ENCODE data around the gene OGDH.

DNA sequence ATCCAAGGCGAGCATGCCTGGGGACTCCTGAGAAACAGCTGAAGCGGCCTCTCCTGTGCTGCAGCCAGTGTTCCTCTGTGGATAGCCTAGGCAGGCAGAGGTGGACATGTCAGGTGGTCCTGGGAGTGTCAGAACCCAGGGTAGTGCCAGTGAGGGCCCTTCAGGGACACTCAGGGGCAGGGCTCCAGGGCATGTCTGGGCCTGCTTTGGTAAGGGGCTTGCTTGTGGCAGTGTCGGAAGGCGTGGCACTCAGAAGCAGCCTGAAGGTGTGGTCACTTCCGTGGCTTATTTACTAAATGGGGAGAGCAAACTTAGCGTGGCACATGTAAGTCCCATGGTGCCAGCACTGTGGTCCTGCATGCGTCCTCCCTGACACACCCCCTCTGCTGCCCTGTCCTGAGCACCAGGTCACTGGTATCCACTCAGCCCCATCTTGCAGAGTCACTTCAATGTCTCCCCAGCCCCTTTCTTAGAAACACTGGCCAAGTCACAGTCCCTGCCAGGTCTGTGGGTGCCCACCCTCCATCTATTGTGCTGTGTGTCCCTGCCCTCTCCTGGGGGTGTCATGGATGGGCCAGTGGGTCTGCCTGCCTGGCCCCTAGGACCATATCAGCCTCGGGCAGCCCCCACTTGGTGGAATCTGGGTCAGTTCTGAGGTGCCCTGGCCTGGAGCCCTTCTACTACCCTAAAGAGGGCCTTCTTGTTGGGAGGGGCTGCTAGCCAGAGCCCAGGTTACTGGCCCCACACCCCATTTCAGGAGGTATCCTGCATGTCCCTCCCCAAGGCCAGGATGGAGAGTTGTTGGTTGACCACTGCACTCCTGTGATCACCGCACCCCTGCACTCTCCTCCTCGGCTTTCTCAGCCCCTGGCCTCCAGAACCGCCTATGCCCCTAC, 148.6 kb downstream of the OGDH start:
- TF ChIP-seq, protein P1, sequence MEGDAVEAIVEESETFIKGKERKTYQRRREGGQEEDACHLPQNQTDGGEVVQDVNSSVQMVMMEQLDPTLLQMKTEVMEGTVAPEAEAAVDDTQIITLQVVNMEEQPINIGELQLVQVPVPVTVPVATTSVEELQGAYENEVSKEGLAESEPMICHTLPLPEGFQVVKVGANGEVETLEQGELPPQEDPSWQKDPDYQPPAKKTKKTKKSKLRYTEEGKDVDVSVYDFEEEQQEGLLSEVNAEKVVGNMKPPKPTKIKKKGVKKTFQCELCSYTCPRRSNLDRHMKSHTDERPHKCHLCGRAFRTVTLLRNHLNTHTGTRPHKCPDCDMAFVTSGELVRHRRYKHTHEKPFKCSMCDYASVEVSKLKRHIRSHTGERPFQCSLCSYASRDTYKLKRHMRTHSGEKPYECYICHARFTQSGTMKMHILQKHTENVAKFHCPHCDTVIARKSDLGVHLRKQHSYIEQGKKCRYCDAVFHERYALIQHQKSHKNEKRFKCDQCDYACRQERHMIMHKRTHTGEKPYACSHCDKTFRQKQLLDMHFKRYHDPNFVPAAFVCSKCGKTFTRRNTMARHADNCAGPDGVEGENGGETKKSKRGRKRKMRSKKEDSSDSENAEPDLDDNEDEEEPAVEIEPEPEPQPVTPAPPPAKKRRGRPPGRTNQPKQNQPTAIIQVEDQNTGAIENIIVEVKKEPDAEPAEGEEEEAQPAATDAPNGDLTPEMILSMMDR (IDR thresholded peaks at IDR 0.05; ENCODE audit: low read depth, low read length, poor library complexity, severe bottlenecking): no peak
- no peak for TF ChIP-seq EZH2phosphoT487 (IDR thresholded peaks at IDR 0.05; ENCODE audit: borderline replicate concordance, low read length)

Measured in DOHH2 (cell line).